T-helper 2 cell treated with Interferon-gamma antibody and Interleukin-4, amounts not matched to agents 5 μg/mL and 100 μg/mL, for 36 hours (primary cell): Measurements from ENCODE around the gene MDH1.

Source experiments
- DNase-seq: peaks from one replicate; pipeline ENCODE4 v3.0.0; 2021; ENCODE audit warnings: low spot score
- H3K27ac Mint-ChIP-seq: one replicate; pipeline ENCODE4 v1.8.0; 2021; ENCODE audit warnings: mild to moderate bottlenecking, mixed read lengths
- H3K27me3 Mint-ChIP-seq: one replicate; pipeline ENCODE4 v1.8.0; 2021; ENCODE audit warnings: low read depth, mixed read lengths
- H3K36me3 Mint-ChIP-seq: one replicate; pipeline ENCODE4 v1.8.0; 2021; ENCODE audit warnings: low read depth, mixed read lengths
- H3K4me1 Mint-ChIP-seq: one replicate; pipeline ENCODE4 v1.8.0; 2021; ENCODE audit warnings: low read depth, mixed read lengths
- H3K4me3 Mint-ChIP-seq: one replicate; pipeline ENCODE4 v1.8.0; 2022; ENCODE audit warnings: mild to moderate bottlenecking, moderate library complexity, mixed read lengths
- H3K9me3 Mint-ChIP-seq: one replicate; pipeline ENCODE4 v1.8.0; 2021; ENCODE audit warnings: mixed read lengths

Gene MDH1

GRCh38 chr2:63632382-63632781 lies 43.6 kb downstream of the MDH1 start:
- Mint-ChIP-seq H3K4me1 (no peaks in the 10 kb centered on the region), H3K36me3 (peaks cover 2% of the 10 kb centered on the region), H3K27me3 (peaks cover 6% of the 10 kb centered on the region), H3K27ac (no peak overlapping the region), H3K4me3 (no peak overlapping the region), H3K9me3 (peaks cover 43% of the 10 kb centered on the region)
- no peak for DNase-seq

GRCh38 chr2:63639344-63639743 lies 50.6 kb downstream of the MDH1 start:
- peaks cover 18% of the 10 kb centered on the region for H3K9me3 Mint-ChIP-seq
- H3K27ac Mint-ChIP-seq = no peak overlapping the region
- no peak for DNase-seq
- H3K4me1 Mint-ChIP-seq = no peaks in the 10 kb centered on the region
- peaks cover 18% of the 10 kb centered on the region for H3K27me3 Mint-ChIP-seq
- peaks cover 2% of the 10 kb centered on the region for H3K36me3 Mint-ChIP-seq
- no peak overlapping the region for H3K4me3 Mint-ChIP-seq

- H3K27me3 Mint-ChIP-seq = peaks cover 21% of the 10 kb centered on the region
- H3K4me1 Mint-ChIP-seq = no peaks in the 10 kb centered on the region
- H3K27ac Mint-ChIP-seq = no peak overlapping the region
- no peaks in the 10 kb centered on the region for H3K36me3 Mint-ChIP-seq
- DNase-seq = no peak
- no peak overlapping the region for H3K4me3 Mint-ChIP-seq
- H3K9me3 Mint-ChIP-seq = no peaks in the 10 kb centered on the region
Measured at GRCh38 chr2:63642946-63643345, 54.2 kb downstream of the MDH1 start.

GRCh38 chr2:63643486-63643885 lies 54.7 kb downstream of the MDH1 start:
- no peak for DNase-seq
- H3K27me3 Mint-ChIP-seq = peaks cover 21% of the 10 kb centered on the region
- no peaks in the 10 kb centered on the region for H3K4me1 Mint-ChIP-seq

GRCh38 chr2:63648632-63649031 lies 59.9 kb downstream of the MDH1 start:
- Mint-ChIP-seq H3K27me3 (peaks cover 10% of the 10 kb centered on the region), H3K4me1 (no peaks in the 10 kb centered on the region), H3K36me3 (no peaks in the 10 kb centered on the region), H3K4me3 (no peak overlapping the region), H3K9me3 (no peaks in the 10 kb centered on the region), H3K27ac (no peak overlapping the region)
- DNase-seq = no peak

More at GRCh38 chr2:63643486-63643885, 54.7 kb downstream of the MDH1 start:
- Mint-ChIP-seq H3K27ac (no peak overlapping the region), H3K36me3 (no peaks in the 10 kb centered on the region), H3K9me3 (no peaks in the 10 kb centered on the region), H3K4me3 (no peak overlapping the region)

GRCh38 chr2:63649829-63650228 lies 61.1 kb downstream of the MDH1 start:
- Mint-ChIP-seq H3K36me3 (no peaks in the 10 kb centered on the region), H3K9me3 (no peaks in the 10 kb centered on the region), H3K4me3 (no peak overlapping the region), H3K27ac (no peak overlapping the region), H3K4me1 (no peaks in the 10 kb centered on the region), H3K27me3 (peaks cover 10% of the 10 kb centered on the region)
- DNase-seq = no peak

GRCh38 chr2:63650756-63651155 lies 62.0 kb downstream of the MDH1 start:
- no peak for DNase-seq
- Mint-ChIP-seq H3K4me3 (no peak overlapping the region), H3K27me3 (peaks cover 8% of the 10 kb centered on the region), H3K9me3 (no peaks in the 10 kb centered on the region), H3K27ac (no peak overlapping the region), H3K4me1 (no peaks in the 10 kb centered on the region), H3K36me3 (no peaks in the 10 kb centered on the region)

- no peak for DNase-seq
- Mint-ChIP-seq H3K9me3 (no peaks in the 10 kb centered on the region), H3K27ac (no peak overlapping the region), H3K27me3 (peaks cover 7% of the 10 kb centered on the region), H3K4me3 (no peak overlapping the region), H3K4me1 (no peaks in the 10 kb centered on the region), H3K36me3 (no peaks in the 10 kb centered on the region)
Measured at GRCh38 chr2:63651356-63651755, 62.6 kb downstream of the MDH1 start.

GRCh38 chr2:63651861-63652651 lies 63.3 kb downstream of the MDH1 start:
- DNase-seq = no peak
- no peak overlapping the region for H3K4me3 Mint-ChIP-seq
- H3K9me3 Mint-ChIP-seq = no peaks in the 10 kb centered on the region
- peaks cover 2% of the 10 kb centered on the region for H3K27me3 Mint-ChIP-seq
- H3K4me1 Mint-ChIP-seq = no peaks in the 10 kb centered on the region
- no peaks in the 10 kb centered on the region for H3K36me3 Mint-ChIP-seq
- H3K27ac Mint-ChIP-seq = no peak overlapping the region

GRCh38 chr2:63652652-63652985 lies 63.9 kb downstream of the MDH1 start:
- Mint-ChIP-seq H3K4me3 (no peak overlapping the region), H3K4me1 (no peaks in the 10 kb centered on the region), H3K36me3 (no peaks in the 10 kb centered on the region), H3K27me3 (peaks cover 2% of the 10 kb centered on the region), H3K9me3 (no peaks in the 10 kb centered on the region), H3K27ac (no peak overlapping the region)
- DNase-seq = no peak

- peak; percentile 13 for DNase-seq
- H3K9me3 Mint-ChIP-seq = no peaks in the 10 kb centered on the region
- H3K27me3 Mint-ChIP-seq = peaks cover 2% of the 10 kb centered on the region
- H3K4me3 Mint-ChIP-seq = no peak overlapping the region
- H3K27ac Mint-ChIP-seq = no peak overlapping the region
- H3K4me1 Mint-ChIP-seq = no peaks in the 10 kb centered on the region
- H3K36me3 Mint-ChIP-seq = no peaks in the 10 kb centered on the region
Measured at GRCh38 chr2:63654959-63655358, 66.2 kb downstream of the MDH1 start.
